ENCODE data around the gene ALDH2.
"Not testable (repeated sequence)": the region's sequence is repeated elsewhere in the genome, so short reads cannot be mapped to it uniquely, and the experiment has no call there.

ALDH2 gene

GRCh38 chr12:111759991-111760390, 6.7 kb upstream of the ALDH2 start:
- no peak for DNase-seq

- DNase-seq: no peak
These were observed 5.6 kb upstream of the ALDH2 start for GRCh38 chr12:111761099-111761498.

- no peak for DNase-seq
These were observed 5.0 kb upstream of the ALDH2 start for GRCh38 chr12:111761706-111762105.

- DNase-seq: not testable (repeated sequence)
These were observed 3.2 kb upstream of the ALDH2 start for GRCh38 chr12:111763552-111763951.

GRCh38 chr12:111764120-111764821, 2.5 kb upstream of the ALDH2 start:
- no peak for DNase-seq

- no peak for DNase-seq
These were observed 827 bp downstream of the ALDH2 start for GRCh38 chr12:111767362-111768158.

GRCh38 chr12:111768159-111768895, 1.6 kb downstream of the ALDH2 start:
- no peak for DNase-seq

- no peak for DNase-seq
These were observed 2.9 kb downstream of the ALDH2 start for GRCh38 chr12:111769599-111769998.

GRCh38 chr12:111773801-111774551, 7.2 kb downstream of the ALDH2 start:
- no peak for DNase-seq

GRCh38 chr12:111775205-111776193, 8.8 kb downstream of the ALDH2 start:
- no peak for DNase-seq

GRCh38 chr12:111776836-111777344, 10.2 kb downstream of the ALDH2 start:
- DNase-seq: no peak

- DNase-seq: no peak
These were observed 10.8 kb downstream of the ALDH2 start for GRCh38 chr12:111777345-111778045.

- no peak for DNase-seq
These were observed 13.4 kb downstream of the ALDH2 start for GRCh38 chr12:111780166-111780565.

GRCh38 chr12:111780615-111781014, 13.9 kb downstream of the ALDH2 start:
- DNase-seq: no peak

- DNase-seq: no peak
These were observed 14.4 kb downstream of the ALDH2 start for GRCh38 chr12:111781085-111781658.

GRCh38 chr12:111783046-111783445, 16.3 kb downstream of the ALDH2 start:
- DNase-seq: no peak

GRCh38 chr12:111784953-111785352, 18.2 kb downstream of the ALDH2 start:
- DNase-seq: no peak

- no peak for DNase-seq
These were observed 18.9 kb downstream of the ALDH2 start for GRCh38 chr12:111785651-111786050.

GRCh38 chr12:111788178-111788654, 21.5 kb downstream of the ALDH2 start:
- peak in 1 of 2 experiments; percentile 8 for DNase-seq

GRCh38 chr12:111789779-111790178, 23.0 kb downstream of the ALDH2 start:
- no peak for DNase-seq
